Psoas muscle (tissue), 8 donors: ENCODE results near the gene ULK3. TPM values are rescaled to one million over a fixed set of nuclear protein-coding genes. Genes with fewer than 3 reads are reported as not detected.

Experiments
- ATAC-seq, 4 donors: fragments of 200-7000 bp; cut with Tn5 transposase; one replicate each; pipeline ENCODE4 v1.9.1; 2020; ENCODE audit warnings: moderate library complexity in 3 of 4, mild to moderate bottlenecking in 2 of 4
- DNase-seq, 2 donors: peaks; one replicate each; pipeline ENCODE4 v3.0.0-alpha.2; 2020
- H3K27ac ChIP-seq: fragments of 200-600 bp; one replicate; pipeline ENCODE4 v1.8.0; 2022
- H3K27me3 ChIP-seq, 3 donors: fragments of 200-600 bp in 1 of 3; one replicate each; pipeline versions ENCODE4 v1.6.1 to v1.8.0; 2013 to 2022; ENCODE audit warnings: low read length in 2 of 3, mild to moderate bottlenecking in 2 of 3, moderate library complexity in 1 of 3; ENCODE audit not compliant: insufficient read depth in 3 of 3
- H3K36me3 ChIP-seq, 2 donors: fragments of 200-600 bp in 1 of 2; one replicate each; pipeline versions ENCODE4 v1.6.1 to v1.8.0; 2013 to 2022; ENCODE audit warnings: low read depth in 1 of 2, mild to moderate bottlenecking in 1 of 2, moderate library complexity in 1 of 2; ENCODE audit not compliant: insufficient read depth in 1 of 2
- H3K4me1 ChIP-seq: fragments of 200-600 bp; one replicate; pipeline ENCODE4 v1.8.0; 2022
- H3K4me3 ChIP-seq: fragments of 200-600 bp; one replicate; pipeline ENCODE4 v1.8.0; 2022; ENCODE audit warnings: mild to moderate bottlenecking
- H3K9me3 ChIP-seq: fragments of 200-600 bp; one replicate; pipeline ENCODE4 v1.8.0; 2022
- WGBS, 3 donors: extraction: QIAGEN DNeasy Blood & Tissue Kit; methylation state at CpG; one replicate each; pipeline versions ENCODE4 v1.1.6 to v1.1.7; 2013; 5-methylcytosine and 5-hydroxymethylcytosine counted together
- intact Hi-C, 2 donors: fragments of 100-400 bp; cut with DNase I; formaldehyde crosslinking; loops; one replicate each; pipeline versions ENCODE4 v1.11.0 to v1.14.2; 2022
- polyA plus RNA-seq, 3 donors: library from polyadenylated mRNA; stranded (reverse); fragments of 200-250 nt; gene quantifications; one replicate each; pipeline ENCODE4 v1.2.3, GENCODE V29; 2013
- total RNA-seq, 4 donors: library from RNA; stranded (reverse); fragmentation: NEBNext Ultra II Directional in 2 of 4; extraction: Animal tissue kit (Norgen Biotek cat#: 25700) in 2 of 4; gene quantifications; one replicate each; pipeline versions ENCODE4 v1.2.1 to v1.2.4, GENCODE V29; 2021 to 2023
- TF ChIP-seq, protein P1 (sequence below): fragments of 200-600 bp; IDR thresholded peaks from one replicate; pipeline ENCODE4 v1.8.0; 2022; ENCODE audit warnings: antibody characterized with exemption
- donor health status: healthy with polysubstance abuse.
- donor health status: DM: no; HTN: no; CAD: no; lungs with moderate emphysema.
- donor health status: Bipolar disorder and iron deficiency.
- donor health status: healthy.
- donor health status: DM: yes; HTN: yes; CAD: no.
- donor health status: DM: no; HTN: no; CAD: no.
- donor health status: DM: no; HTN: no; CAD: no.
- donor health status: DM: yes; HTN: yes; CAD: no.

The ULK3 gene
- total and polyA plus RNA-seq, 7 donors: 17.7 to 43.5 (median 33.2) TPM

DNA sequence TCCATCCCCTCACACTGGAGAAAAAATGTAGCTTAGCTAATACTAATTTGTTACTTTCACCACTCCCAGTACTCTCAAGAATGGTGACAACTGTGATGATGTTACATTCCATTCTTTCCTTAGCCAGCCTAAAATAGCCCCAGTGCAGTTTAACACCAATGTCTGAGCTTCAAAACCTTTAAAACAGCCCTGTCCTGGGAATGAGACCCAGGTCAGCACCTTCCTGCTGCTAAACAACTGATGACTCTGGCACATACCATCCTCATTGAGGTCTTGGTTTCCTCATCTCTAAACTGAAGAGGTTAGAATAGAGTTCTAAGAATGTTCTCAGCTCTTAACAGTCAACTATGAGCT is 26.4 kb upstream of the ULK3 start:
- peak in 2 of 4 donors; percentile 57 to 67 for ATAC-seq
- DNase-seq: no peak
- peak overlapping the region; percentile 39 for H3K4me3 ChIP-seq

GRCh38 chr15:74868059-74868458 is 25.1 kb upstream of the ULK3 start:
- 49 to 66% (median 57%) methylated on average over 6 of the region's 6 CpGs for WGBS, 3 donors
- H3K4me3 ChIP-seq: no peak overlapping the region
- ATAC-seq (no peak), DNase-seq (no peak)
- peaks cover 0 to 9% of the 10 kb centered on the region in 2 donors for H3K36me3 ChIP-seq
- H3K27ac ChIP-seq: peak overlapping the region; percentile 77
- intact Hi-C loops: no loop called here
- peaks cover 70% of the 10 kb centered on the region for H3K4me1 ChIP-seq
- TF ChIP-seq, protein P1, sequence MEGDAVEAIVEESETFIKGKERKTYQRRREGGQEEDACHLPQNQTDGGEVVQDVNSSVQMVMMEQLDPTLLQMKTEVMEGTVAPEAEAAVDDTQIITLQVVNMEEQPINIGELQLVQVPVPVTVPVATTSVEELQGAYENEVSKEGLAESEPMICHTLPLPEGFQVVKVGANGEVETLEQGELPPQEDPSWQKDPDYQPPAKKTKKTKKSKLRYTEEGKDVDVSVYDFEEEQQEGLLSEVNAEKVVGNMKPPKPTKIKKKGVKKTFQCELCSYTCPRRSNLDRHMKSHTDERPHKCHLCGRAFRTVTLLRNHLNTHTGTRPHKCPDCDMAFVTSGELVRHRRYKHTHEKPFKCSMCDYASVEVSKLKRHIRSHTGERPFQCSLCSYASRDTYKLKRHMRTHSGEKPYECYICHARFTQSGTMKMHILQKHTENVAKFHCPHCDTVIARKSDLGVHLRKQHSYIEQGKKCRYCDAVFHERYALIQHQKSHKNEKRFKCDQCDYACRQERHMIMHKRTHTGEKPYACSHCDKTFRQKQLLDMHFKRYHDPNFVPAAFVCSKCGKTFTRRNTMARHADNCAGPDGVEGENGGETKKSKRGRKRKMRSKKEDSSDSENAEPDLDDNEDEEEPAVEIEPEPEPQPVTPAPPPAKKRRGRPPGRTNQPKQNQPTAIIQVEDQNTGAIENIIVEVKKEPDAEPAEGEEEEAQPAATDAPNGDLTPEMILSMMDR: no peak
- H3K9me3 ChIP-seq: no peaks in the 10 kb centered on the region
- no peaks in the 10 kb centered on the region for H3K27me3 ChIP-seq

More for the DNA sequence above, 26.4 kb upstream of the ULK3 start:
- H3K36me3 ChIP-seq: peaks cover 0 to 5% of the 10 kb centered on the region in 2 donors
- H3K9me3 ChIP-seq: no peaks in the 10 kb centered on the region
- H3K4me1 ChIP-seq: peaks cover 60% of the 10 kb centered on the region
- intact Hi-C loops: no loop called here
- no peaks in the 10 kb centered on the region for H3K27me3 ChIP-seq
- H3K27ac ChIP-seq: peak overlapping the region; percentile 77
- TF ChIP-seq, protein P1: no peak

DNA sequence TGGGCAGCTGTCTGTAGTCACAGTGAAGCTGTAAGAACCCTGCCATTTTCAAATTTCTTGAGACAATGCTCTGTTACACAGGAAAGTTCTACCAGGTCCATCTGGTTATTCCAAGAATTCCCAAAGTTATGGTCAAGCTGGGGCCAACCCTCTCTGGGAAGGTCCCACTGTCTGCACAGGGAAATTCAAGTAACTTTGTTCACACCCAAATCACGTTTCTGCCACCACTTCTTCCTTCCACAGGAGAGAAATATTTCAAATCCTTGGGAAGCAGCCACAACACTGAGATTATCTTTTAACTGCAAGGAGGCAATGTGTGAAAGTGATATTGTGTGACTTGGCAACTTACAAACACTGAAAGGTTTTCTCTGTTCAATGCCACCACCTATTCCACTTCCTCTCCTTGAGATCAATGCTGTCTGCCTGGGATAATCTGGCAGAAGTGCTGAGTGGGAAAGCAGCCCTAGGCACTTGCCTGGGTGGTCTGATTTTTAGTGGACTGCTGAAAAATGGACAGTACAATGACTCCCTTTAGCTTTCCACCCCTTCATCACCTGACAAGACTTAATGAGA is 24.6 kb upstream of the ULK3 start:
- Histone ChIP-seq H3K4me1 (peaks cover 70% of the 10 kb centered on the region), H3K36me3 (peaks cover 0 to 9% of the 10 kb centered on the region in 2 donors), H3K4me3 (no peak overlapping the region), H3K27ac (peak overlapping the region; percentile 77), H3K27me3 (no peaks in the 10 kb centered on the region), H3K9me3 (no peaks in the 10 kb centered on the region)
- ATAC-seq (no peak), DNase-seq (no peak)
- 14 to 21% (median 17%) methylated on average over 1 of the region's 1 CpG for WGBS, 3 donors
- TF ChIP-seq, protein P1: no peak
- intact Hi-C loops: no loop called here

- WGBS, 3 donors: 71 to 88% (median 74%) methylated on average over 6 of the region's 6 CpGs
- DNase-seq (no peak), ATAC-seq (peak in 2 of 4 donors; percentile 23 to 41)
Observed at GRCh38 chr15:74866090-74866489, 23.1 kb upstream of the ULK3 start.

More at GRCh38 chr15:74866090-74866489, 23.1 kb upstream of the ULK3 start:
- Histone ChIP-seq H3K4me1 (peaks cover 58% of the 10 kb centered on the region), H3K36me3 (peaks cover 0 to 9% of the 10 kb centered on the region in 2 donors), H3K27me3 (no peaks in the 10 kb centered on the region), H3K4me3 (no peak overlapping the region), H3K27ac (peak overlapping the region; percentile 25), H3K9me3 (no peaks in the 10 kb centered on the region)
- intact Hi-C loops: no loop called here
- TF ChIP-seq, protein P1: no peak
